CD4-positive, alpha-beta T cell (primary cell): Measurements from ENCODE around the gene HEATR9. TPM values are rescaled to one million over a fixed set of nuclear protein-coding genes. Genes with fewer than 3 reads are reported as not detected.

ENCODE experiments used
- ATAC-seq: fragments of 200-7000 bp; cut with Tn5 transposase; one replicate; pipeline ENCODE4 v1.10.0; 2022; ENCODE audit warnings: mild to moderate bottlenecking; ENCODE audit not compliant: poor library complexity
- CTCF ChIA-PET: fragments of 350-600 bp; sonication (Branson Sonifier 250); formaldehyde crosslinking; loops from one replicate; lab custom pipeline; 2021; ENCODE audit warnings: antibody characterized with exemption, inconsistent platforms; lab: Charles Lee
- POLR2A ChIA-PET: fragments of 350-600 bp; sonication (Branson Sonifier 250); formaldehyde crosslinking; loops from one replicate; lab custom pipeline; 2021; ENCODE audit warnings: antibody characterized with exemption, inconsistent platforms; lab: Charles Lee
- DNase-seq, 14 experiments: peaks; one replicate each; pipeline ENCODE4 v3.0.0-alpha.2; 2013 to 2020; ENCODE audit warnings: mixed read lengths in 2 of 14
- H3K27ac ChIP-seq, 2 donors: one replicate each; pipeline versions ENCODE4 v1.5.1 to v1.7.0; 2013; ENCODE audit warnings: low read length in 2 of 2, low read depth in 1 of 2, mild to moderate bottlenecking in 1 of 2
- H3K27me3 ChIP-seq, 2 experiments: 1 replicate in 1 of 2; 2 replicates in 1 of 2; pipeline versions ENCODE4 v1.6.1 to v1.7.0; 2013; ENCODE audit warnings: low read length in 2 of 2, control low read depth in 1 of 2, mild to moderate bottlenecking in 1 of 2, moderate library complexity in 1 of 2; ENCODE audit not compliant: insufficient read depth in 2 of 2, control insufficient read depth in 1 of 2
- H3K36me3 ChIP-seq: one replicate; pipeline ENCODE4 v1.6.1; 2013; ENCODE audit warnings: low read length, control low read depth; ENCODE audit not compliant: insufficient read depth
- H3K4me1 ChIP-seq: one replicate; pipeline ENCODE4 v1.6.1; 2013; ENCODE audit warnings: low read length, control low read depth; ENCODE audit not compliant: insufficient read depth
- H3K4me3 ChIP-seq: one replicate; pipeline ENCODE4 v1.5.1; 2013; ENCODE audit warnings: mild to moderate bottlenecking, low read length, moderate library complexity
- H3K9me3 ChIP-seq, 2 experiments: 1 replicate in 1 of 2; 2 replicates in 1 of 2; pipeline versions ENCODE4 v1.6.1 to v1.7.0; 2013; ENCODE audit warnings: low read length in 2 of 2, mild to moderate bottlenecking in 2 of 2, control low read depth in 1 of 2, moderate library complexity in 1 of 2; ENCODE audit not compliant: control insufficient read depth in 1 of 2, insufficient read depth in 1 of 2
- H3K27ac Mint-ChIP-seq: one replicate; pipeline ENCODE4 v1.8.0; 2020; ENCODE audit warnings: mixed read lengths
- H3K27me3 Mint-ChIP-seq: one replicate; pipeline ENCODE4 v1.8.0; 2021; ENCODE audit warnings: mixed read lengths
- H3K36me3 Mint-ChIP-seq: one replicate; pipeline ENCODE4 v1.8.0; 2021; ENCODE audit warnings: low read depth, mixed read lengths
- H3K4me1 Mint-ChIP-seq: one replicate; pipeline ENCODE4 v1.8.0; 2021; ENCODE audit warnings: low read depth, mixed read lengths
- H3K4me3 Mint-ChIP-seq: one replicate; pipeline ENCODE4 v1.8.0; 2020; ENCODE audit warnings: mild to moderate bottlenecking, mixed read lengths
- H3K9me3 Mint-ChIP-seq: one replicate; pipeline ENCODE4 v1.8.0; 2020; ENCODE audit warnings: mixed read lengths
- intact Hi-C, 2 experiments: fragments of 100-400 bp; cut with DNase I in 1 of 2; cut with micrococcal nuclease in 1 of 2; formaldehyde crosslinking; loops; one replicate each; pipeline versions ENCODE4 v1.15.1 to v1.9.0; 2023 to 2025; cut with DNase I, micrococcal nuclease
- polyA plus RNA-seq, 2 donors: library from polyadenylated mRNA; unstranded; fragments of 120-200 nt; gene quantifications; one replicate each; pipeline ENCODE4 v1.2.1, GENCODE V29; 2013
- total RNA-seq, 174 experiments: library from RNA in 2 of 174; stranded (reverse) in 2 of 174; gene quantifications; one replicate each; pipeline ENCODE4 v1.2.3 and lab custom pipeline; 2021 to 2026
- TF ChIP-seq, protein P1 (sequence below): fragments of 200-600 bp; IDR thresholded peaks from one replicate; pipeline ENCODE4 v1.8.0; 2022; ENCODE audit warnings: antibody characterized with exemption, mild to moderate bottlenecking

HEATR9 gene
- total RNA-seq = under 1 TPM; 0.47 to 0.61 TPM
- polyA plus RNA-seq (2013, experiment 1 of 2) = 0.27 TPM
- 0.38 TPM for polyA plus RNA-seq (2013, experiment 2 of 2)
- 0 to 7.5 (median 0.55) reads per million in 172 experiments for total RNA-seq (lab: John Stamatoyannopoulos, UW)

DNA sequence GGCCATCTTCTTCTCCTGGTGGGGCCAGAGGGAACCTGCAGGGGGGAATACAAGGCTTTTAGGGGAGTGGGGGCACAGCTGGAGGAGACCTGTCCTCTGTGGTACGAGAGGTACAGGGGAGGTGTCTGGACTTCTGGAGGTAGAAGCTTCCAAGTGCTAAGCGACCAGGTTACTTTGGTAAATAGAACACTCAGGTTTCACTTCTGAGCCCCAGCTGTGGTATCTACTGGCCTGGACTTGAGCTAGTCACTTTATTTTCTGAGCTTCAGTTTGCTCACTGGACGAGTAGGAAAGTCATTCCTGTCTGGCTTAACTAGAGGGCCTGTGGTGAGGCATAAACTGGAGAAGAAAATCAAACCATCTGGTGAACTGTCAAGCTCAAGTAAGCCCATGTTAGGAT lies at the start of gene HEATR9:
Gene HEATR9, minus strand, starts transcription at position 155 of the 400 bp plus-strand sequence. Its CDS starts 149 bp downstream, at position 6.
- Histone ChIP-seq H3K4me3 (no peak within 1 kb of the TSS), H3K9me3 (no peaks in the 10 kb centered on the region), H3K27ac (no peak within 1 kb of the TSS), H3K4me1 (peaks cover 21% of the 10 kb centered on the region), H3K36me3 (no peaks in the 10 kb centered on the region), H3K27me3 (no peaks in the 10 kb centered on the region)
- TF ChIP-seq, protein P1, sequence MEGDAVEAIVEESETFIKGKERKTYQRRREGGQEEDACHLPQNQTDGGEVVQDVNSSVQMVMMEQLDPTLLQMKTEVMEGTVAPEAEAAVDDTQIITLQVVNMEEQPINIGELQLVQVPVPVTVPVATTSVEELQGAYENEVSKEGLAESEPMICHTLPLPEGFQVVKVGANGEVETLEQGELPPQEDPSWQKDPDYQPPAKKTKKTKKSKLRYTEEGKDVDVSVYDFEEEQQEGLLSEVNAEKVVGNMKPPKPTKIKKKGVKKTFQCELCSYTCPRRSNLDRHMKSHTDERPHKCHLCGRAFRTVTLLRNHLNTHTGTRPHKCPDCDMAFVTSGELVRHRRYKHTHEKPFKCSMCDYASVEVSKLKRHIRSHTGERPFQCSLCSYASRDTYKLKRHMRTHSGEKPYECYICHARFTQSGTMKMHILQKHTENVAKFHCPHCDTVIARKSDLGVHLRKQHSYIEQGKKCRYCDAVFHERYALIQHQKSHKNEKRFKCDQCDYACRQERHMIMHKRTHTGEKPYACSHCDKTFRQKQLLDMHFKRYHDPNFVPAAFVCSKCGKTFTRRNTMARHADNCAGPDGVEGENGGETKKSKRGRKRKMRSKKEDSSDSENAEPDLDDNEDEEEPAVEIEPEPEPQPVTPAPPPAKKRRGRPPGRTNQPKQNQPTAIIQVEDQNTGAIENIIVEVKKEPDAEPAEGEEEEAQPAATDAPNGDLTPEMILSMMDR = no peak
- CTCF ChIA-PET = no interaction called here
- Mint-ChIP-seq H3K9me3 (no peaks in the 10 kb centered on the region), H3K4me3 (no peak within 1 kb of the TSS), H3K27ac (no peak within 1 kb of the TSS), H3K4me1 (peaks cover 24% of the 10 kb centered on the region), H3K36me3 (no peaks in the 10 kb centered on the region), H3K27me3 (no peaks in the 10 kb centered on the region)
- POLR2A ChIA-PET = interaction anchor here (1.6 kb wide), 1 partner anchor 12 kb away, joined by 3 read pairs; no protein-coding TSS in a partner anchor
- DNase-seq (no peak), ATAC-seq (no peak)
- intact Hi-C loops = no loop called here

- Mint-ChIP-seq H3K27ac (no peak overlapping the region), H3K4me1 (peaks cover 7% of the 10 kb centered on the region), H3K9me3 (no peaks in the 10 kb centered on the region), H3K4me3 (no peak overlapping the region), H3K36me3 (no peaks in the 10 kb centered on the region), H3K27me3 (no peaks in the 10 kb centered on the region)
- POLR2A ChIA-PET = no interaction called here
- intact Hi-C loops = no loop called here
- TF ChIP-seq, protein P1 = no peak
- Histone ChIP-seq H3K4me3 (no peak overlapping the region), H3K27me3 (no peaks in the 10 kb centered on the region), H3K27ac (no peak overlapping the region), H3K4me1 (peaks cover 19% of the 10 kb centered on the region), H3K9me3 (no peaks in the 10 kb centered on the region), H3K36me3 (no peaks in the 10 kb centered on the region)
- CTCF ChIA-PET = no interaction called here
- DNase-seq (no peak), ATAC-seq (no peak)
These were observed 49.0 kb upstream of the HEATR9 start for GRCh38 chr17:35917519-35918213.

DNA sequence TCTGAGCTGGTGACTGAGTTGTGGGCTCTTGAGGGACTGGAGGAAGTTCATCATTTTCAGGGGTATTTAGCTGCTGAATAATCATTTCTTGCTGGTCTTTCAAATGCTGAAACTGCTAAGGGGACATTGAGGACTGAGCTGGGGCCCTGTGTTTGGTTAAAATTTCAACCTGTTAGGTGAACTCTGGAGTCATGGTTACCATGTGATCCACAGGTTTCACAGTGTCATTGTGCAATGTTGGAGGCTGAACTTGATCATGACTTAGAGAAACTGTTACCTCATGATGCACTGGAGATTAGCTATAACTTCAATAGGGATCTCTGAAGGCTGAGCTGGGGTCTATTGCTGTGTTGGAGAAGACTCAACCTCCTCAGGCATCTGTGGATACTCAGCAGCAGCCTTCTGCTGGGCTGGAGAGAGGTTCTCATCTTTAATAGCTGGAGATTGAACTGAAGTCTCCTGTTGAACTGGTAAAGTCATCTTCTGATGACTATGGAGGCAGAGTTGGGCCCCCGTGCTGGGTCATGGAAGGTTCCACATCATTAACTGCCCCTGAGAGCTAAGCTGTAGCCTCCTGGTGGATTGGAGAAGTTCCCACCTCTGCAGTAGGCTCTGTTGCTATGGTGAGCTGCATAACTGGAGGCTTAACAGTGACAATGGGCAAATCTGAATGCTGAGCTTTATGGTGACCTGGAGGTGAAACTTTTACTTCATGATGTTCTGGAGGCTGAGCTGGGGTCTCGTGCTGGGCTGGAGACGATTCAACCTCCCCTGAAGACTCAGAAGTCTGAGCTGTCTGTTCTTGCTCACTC lies 46.7 kb upstream of the HEATR9 start:
- no peaks in the 10 kb centered on the region for H3K36me3 Mint-ChIP-seq
- Histone ChIP-seq H3K27me3 (no peaks in the 10 kb centered on the region), H3K9me3 (no peaks in the 10 kb centered on the region), H3K4me1 (peaks cover 19% of the 10 kb centered on the region), H3K27ac (no peak overlapping the region), H3K36me3 (no peaks in the 10 kb centered on the region), H3K4me3 (no peak overlapping the region)
- DNase-seq (no peak), ATAC-seq (no peak)
- TF ChIP-seq, protein P1 = no peak
- ChIA-PET POLR2A (no interaction called here), CTCF (no interaction called here)
- no peaks in the 10 kb centered on the region for H3K27me3 Mint-ChIP-seq
- H3K4me1 Mint-ChIP-seq = peaks cover 7% of the 10 kb centered on the region
- intact Hi-C loops = no loop called here
- H3K4me3 Mint-ChIP-seq = no peak overlapping the region
- no peak overlapping the region for H3K27ac Mint-ChIP-seq
- no peaks in the 10 kb centered on the region for H3K9me3 Mint-ChIP-seq
